HG03025 (cell line): ENCODE results near the gene PDE8A.

Experiments used
- ATAC-seq: cut with Tn5 transposase; IDR thresholded peaks from one replicate; pipeline ENCODE4 v1.9.1; 2021; ENCODE audit warnings: mild to moderate bottlenecking, moderate library complexity; ENCODE audit not compliant: unreplicated experiment, low FRiP score

Gene PDE8A, protein sequence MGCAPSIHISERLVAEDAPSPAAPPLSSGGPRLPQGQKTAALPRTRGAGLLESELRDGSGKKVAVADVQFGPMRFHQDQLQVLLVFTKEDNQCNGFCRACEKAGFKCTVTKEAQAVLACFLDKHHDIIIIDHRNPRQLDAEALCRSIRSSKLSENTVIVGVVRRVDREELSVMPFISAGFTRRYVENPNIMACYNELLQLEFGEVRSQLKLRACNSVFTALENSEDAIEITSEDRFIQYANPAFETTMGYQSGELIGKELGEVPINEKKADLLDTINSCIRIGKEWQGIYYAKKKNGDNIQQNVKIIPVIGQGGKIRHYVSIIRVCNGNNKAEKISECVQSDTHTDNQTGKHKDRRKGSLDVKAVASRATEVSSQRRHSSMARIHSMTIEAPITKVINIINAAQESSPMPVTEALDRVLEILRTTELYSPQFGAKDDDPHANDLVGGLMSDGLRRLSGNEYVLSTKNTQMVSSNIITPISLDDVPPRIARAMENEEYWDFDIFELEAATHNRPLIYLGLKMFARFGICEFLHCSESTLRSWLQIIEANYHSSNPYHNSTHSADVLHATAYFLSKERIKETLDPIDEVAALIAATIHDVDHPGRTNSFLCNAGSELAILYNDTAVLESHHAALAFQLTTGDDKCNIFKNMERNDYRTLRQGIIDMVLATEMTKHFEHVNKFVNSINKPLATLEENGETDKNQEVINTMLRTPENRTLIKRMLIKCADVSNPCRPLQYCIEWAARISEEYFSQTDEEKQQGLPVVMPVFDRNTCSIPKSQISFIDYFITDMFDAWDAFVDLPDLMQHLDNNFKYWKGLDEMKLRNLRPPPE

DNA sequence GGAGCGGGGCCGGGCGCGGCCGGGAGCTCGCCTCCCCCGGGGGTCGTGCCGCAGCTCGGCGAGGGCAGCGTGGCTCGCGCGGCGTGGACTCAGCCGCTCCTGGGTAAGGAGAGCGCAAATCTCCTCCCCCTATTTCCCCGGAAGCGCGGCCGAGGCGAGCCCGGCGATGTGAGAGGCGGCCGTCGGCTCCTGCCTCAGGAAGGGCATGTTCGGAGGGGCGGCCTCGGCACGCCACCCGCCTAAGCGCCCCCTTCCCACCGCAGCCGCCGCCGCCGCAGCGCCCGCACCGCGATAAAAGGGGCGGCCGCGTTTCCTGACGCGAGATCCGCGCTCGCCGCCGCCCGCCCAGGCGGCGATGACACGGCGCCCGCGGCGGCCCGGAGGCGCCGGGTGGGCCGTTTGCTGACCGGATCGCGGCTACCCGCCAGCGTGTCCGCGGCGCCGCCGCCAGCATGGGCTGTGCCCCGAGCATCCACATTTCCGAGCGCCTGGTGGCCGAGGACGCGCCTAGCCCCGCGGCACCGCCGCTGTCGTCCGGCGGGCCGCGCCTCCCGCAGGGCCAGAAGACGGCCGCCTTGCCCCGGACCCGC lies at the start of gene PDE8A:
Gene PDE8A, plus strand, starts transcription at position 146 of the 590 bp plus-strand sequence. Its CDS starts 307 bp downstream, at position 453.
- peak; percentile 18 for ATAC-seq

- no peak for ATAC-seq
Observed at GRCh38 chr15:84934942-84935729, 46.5 kb upstream of the PDE8A start.

GRCh38 chr15:84937144-84937543 lies 44.5 kb upstream of the PDE8A start:
- ATAC-seq, result no peak

GRCh38 chr15:84938726-84939125 lies 42.9 kb upstream of the PDE8A start:
- no peak for ATAC-seq

- no peak for ATAC-seq
Observed at GRCh38 chr15:84940399-84940798, 41.3 kb upstream of the PDE8A start.

DNA sequence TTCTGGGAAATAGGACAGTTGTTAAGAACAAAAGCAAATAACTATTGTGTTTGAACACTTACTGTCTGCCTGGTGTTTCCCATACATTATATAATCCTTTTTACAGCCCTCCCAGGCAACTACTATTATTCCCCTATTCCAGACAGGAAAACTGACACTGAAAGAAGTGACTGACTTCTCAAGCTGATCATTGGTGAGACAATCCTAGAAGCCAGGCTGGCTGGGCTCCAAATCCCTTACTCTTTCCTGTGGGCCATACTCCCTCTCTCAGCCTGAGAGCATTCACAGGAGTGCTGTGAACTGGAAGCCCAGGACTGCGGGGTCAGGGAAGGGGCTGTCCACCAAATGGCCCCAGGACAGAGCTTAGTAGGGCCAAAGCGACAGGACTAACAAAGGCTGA lies 39.2 kb upstream of the PDE8A start:
- no peak for ATAC-seq

DNA sequence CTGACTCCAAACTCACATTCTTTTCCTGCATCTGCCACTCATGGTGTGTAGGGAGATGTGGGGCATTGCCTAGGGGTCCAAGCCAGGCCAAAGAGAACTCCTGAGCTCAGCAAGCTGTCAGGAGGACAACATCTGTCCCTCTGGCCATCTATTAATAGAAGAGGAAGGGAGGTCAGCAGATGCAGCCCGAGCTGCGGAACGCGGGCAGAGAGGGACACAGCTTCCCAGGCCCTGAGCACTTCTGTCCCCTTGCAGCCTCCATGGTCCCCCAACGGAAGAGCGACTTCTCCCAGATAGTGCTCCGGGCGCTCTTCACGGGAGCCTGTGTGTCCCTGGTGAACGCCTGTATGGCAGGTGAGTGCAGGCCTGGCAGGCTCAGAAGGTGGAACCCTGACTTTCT lies 37.3 kb upstream of the PDE8A start:
- ATAC-seq, result no peak

DNA sequence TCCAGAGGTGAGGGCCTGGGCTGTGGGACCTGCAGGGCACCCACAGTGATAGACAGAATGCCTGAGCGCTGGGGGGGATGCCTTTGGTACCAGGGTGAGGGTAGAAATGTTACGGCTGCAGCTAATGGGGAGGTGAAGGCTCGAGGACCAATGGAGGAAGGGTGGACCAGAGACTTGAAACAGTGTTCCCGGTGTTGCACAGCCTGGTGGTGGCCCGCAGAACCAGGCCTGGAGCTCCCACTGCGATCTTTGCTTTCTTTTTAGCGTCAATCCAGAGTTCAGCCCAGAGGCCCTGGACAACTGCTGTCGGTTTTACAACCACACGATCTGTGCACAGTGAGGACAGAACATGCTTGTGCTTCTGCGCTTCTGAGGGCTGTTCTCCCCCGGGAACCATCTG lies 36.8 kb upstream of the PDE8A start:
- ATAC-seq, result no peak

GRCh38 chr15:84946772-84947489 lies 34.7 kb upstream of the PDE8A start:
- ATAC-seq, result no peak

DNA sequence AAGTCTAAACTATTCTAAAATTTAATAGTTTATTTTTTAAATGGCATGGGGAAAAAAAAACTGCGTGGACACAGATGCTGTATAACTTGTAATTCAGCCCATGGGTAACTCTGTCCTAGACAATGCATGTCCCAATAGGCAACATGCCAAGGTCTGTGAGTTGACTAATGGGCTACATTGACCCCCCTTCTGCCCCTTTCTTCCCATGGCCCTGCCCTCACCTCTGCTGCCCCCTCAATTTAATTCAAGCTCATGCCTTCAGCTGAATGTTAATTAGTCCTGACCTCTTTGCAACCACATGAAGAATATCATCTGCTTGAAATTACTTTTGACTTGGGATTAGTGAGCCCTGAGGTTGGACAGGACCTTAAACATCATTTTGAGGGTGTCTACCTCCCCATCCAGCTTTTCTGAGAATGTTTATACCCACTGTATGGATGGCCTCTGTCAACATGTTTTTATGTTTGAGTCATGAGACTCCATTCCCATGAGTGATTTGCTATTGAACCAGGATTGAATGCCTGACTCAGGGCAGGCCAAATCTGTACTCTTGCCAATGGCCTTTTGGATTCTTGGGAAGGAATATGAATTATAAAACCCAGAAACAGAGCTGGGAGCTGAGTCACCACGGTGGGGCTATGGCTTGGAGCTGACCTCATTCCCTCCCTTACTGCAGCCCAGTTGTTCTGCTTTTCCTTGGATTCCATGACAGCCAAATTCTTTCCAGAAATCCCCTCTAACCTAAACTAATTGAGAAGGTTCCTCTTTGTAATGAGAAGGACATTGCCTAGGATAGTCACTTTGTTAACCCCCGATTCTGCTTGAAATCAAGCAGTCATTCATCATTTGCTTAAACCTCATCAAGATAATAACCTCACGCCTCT lies 33.5 kb upstream of the PDE8A start:
- no peak for ATAC-seq

DNA sequence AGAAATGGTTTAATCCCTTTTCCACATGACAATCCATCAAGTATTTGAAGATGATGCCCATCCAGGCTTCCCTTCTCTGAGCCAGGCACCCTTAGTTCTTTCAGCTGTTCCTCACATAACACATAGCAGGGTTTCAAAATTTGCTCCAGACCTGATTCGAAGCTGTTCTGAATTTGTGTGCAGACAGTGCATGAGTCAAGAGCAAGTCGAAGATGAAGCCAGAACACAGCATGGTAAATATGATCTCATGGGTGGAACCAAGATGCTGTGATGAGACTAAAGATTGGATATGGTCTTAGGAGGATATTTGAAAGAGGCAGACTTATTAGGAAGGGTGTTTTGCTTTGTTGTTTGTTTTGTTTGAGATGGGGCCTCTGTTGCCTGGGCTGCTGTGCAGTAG lies 32.6 kb upstream of the PDE8A start:
- no peak for ATAC-seq

- ATAC-seq, result no peak
Observed at GRCh38 chr15:84949845-84950569, 31.6 kb upstream of the PDE8A start.

DNA sequence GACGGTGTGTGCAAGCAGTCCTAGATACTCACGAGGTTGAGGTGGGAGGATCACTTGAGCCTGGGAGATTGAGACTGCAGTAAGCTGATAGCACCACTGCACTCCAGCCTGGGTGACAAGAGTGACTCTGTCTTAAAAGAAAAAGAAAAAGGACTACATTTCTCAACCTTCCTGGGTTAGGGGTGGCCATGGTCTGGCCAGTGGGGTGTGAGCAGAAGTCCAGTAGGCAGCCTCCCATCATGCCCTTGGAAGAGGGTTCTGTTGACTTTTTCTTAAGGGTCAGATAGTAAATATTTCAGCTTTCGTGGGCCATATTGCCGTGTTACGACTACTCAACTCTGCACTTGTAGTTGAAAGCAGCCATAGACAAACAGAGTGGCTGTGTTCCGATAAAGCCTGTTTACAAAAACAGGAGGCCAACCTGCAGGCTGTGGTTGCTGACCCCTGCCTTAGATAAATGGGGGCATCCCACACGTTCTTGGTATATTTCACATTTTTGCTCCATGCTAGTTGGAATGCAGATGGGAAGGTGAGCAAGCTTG lies 31.0 kb upstream of the PDE8A start:
- no peak for ATAC-seq

DNA sequence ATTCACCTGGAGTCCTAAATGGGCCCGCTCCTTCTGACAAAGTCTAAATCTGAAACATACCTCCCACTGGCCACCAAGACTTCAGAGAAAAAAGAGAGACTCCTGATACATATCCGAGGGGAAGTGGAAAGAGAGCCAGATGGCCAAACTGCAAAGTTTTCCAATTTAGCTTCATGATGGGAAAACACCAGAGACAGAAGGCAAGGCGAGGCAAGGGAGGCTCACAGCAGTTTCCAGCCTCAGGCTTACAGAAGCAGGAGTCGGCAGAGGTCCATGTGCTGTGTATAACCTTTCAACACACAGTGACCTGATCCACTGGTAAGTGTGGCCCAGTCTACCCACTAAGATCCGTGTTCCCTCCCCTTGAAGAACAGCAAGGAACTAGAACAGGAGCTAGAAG lies 29.9 kb upstream of the PDE8A start:
- ATAC-seq, result no peak

DNA sequence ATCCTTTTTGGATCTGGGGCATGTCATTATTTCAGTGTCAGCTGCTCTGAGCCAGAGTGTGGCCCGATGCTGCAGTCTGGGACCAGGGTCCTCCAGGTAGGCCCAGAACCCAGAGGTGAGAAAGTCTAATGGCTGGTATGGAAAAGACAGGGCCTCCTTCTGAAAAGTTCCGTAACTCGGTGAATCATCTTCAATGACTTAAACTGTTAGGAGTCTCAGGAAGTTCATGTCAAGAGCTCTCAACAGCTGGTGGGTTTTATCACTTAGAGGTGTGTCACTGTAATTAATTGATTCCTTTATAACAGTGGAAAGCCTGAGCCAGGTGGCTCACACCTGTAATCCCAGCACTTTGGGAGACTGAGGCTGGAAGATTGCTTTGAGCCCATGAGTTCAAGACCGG lies 28.5 kb upstream of the PDE8A start:
- no peak for ATAC-seq

GRCh38 chr15:84953726-84954125 lies 27.9 kb upstream of the PDE8A start:
- ATAC-seq, result no peak

DNA sequence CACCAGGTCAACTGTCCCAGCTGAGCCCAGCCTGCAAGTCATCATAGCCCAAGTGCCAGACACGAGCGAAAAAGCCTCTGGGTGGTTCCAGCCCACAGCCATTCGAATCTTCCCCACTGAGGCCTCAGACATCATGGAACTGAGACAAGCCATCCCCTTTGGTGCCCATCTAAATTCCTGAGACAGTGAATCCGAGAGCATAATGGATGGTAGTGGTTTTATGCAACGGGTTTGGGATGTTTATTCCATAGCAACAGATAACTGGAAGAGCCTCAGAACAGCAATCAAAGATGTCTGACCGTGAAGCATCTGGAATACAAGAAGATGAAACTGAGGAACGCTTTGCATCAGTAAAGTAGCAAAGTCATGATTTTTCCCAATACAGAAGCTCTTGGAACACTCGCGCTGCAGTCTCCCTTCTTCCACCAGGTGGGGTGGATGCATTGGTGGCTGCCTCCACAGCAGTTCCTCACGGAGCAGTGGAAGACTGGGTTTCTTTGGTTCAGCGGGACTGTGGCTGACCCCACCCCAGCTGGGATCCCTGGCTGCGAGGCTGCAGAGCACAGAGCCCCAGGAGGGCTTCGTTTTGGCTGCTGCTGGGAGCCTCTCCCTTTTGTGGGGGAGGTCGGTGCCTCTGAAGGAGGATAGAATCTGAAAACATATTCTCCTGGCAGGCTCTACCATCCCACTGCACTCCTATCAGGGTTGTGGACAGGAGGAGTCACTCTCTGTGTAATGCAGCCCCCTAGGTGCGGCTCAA lies 26.4 kb upstream of the PDE8A start:
- no peak for ATAC-seq
